Nephron progenitor cell (in vitro differentiated cells): ENCODE data around the gene MINDY4.

ENCODE experiments used
- DNase-seq: peaks from one replicate; pipeline ENCODE4 v3.0.0; 2021
- H3K27ac Mint-ChIP-seq: 2 replicates; pipeline ENCODE4 v1.8.0; 2021; ENCODE audit warnings: mild to moderate bottlenecking, moderate library complexity, mixed read lengths
- H3K27me3 Mint-ChIP-seq: 2 replicates; pipeline ENCODE4 v1.8.0; 2021; ENCODE audit warnings: mild to moderate bottlenecking, low read depth, mixed read lengths; ENCODE audit not compliant: poor library complexity
- H3K36me3 Mint-ChIP-seq: 2 replicates; pipeline ENCODE4 v1.8.0; 2021; ENCODE audit warnings: low read depth, mixed read lengths
- H3K4me1 Mint-ChIP-seq: 2 replicates; pipeline ENCODE4 v1.8.0; 2021; ENCODE audit warnings: mixed read lengths
- H3K4me3 Mint-ChIP-seq: 2 replicates; pipeline ENCODE4 v1.8.0; 2021; ENCODE audit warnings: mild to moderate bottlenecking, moderate library complexity, mixed read lengths
- H3K9me3 Mint-ChIP-seq: 2 replicates; pipeline ENCODE4 v1.8.0; 2021; ENCODE audit warnings: mild to moderate bottlenecking, moderate library complexity, mixed read lengths
- CTCF ChIP-seq: fragments of 200-600 bp; sonication (generic); IDR thresholded peaks from 2 replicates; pipeline ENCODE4 v1.5.0; 2021; ENCODE audit warnings: antibody characterized with exemption

The MINDY4 gene

GRCh38 chr7:30732606-30733005, 38.6 kb upstream of the MINDY4 start:
- no peak overlapping the region for H3K4me3 Mint-ChIP-seq
- no peak for DNase-seq

GRCh38 chr7:30733216-30733615, 38.0 kb upstream of the MINDY4 start:
- H3K9me3 Mint-ChIP-seq: peaks cover 4% of the 10 kb centered on the region
- no peak for TF ChIP-seq CTCF

More at GRCh38 chr7:30732606-30733005, 38.6 kb upstream of the MINDY4 start:
- Mint-ChIP-seq H3K36me3 (peaks cover 8% of the 10 kb centered on the region), H3K27me3 (peaks cover 33% of the 10 kb centered on the region), H3K27ac (no peak overlapping the region), H3K4me1 (peaks cover 24% of the 10 kb centered on the region), H3K9me3 (peaks cover 4% of the 10 kb centered on the region)
- no peak for TF ChIP-seq CTCF

DNA sequence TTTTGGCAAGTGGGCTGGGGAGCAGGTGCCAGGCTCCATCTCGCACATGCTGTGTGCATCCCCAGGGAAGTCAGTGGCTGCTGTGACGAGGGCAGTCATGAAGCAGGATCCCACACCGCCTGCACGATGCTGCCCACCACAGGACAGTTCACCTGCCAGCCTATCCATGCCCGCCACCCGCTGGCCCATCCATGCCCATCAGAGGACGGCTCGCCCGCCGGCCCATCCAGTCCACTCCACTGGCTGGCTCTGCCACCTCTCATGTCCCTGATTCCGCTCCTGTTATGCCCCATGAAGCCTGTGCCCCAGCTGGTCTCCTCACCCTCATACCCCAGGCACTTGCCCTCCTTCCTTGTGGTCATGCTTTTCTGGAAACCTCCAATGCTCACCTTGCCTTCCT, 37.5 kb upstream of the MINDY4 start:
- Mint-ChIP-seq H3K9me3 (peaks cover 4% of the 10 kb centered on the region), H3K36me3 (peaks cover 8% of the 10 kb centered on the region), H3K4me1 (peaks cover 14% of the 10 kb centered on the region), H3K4me3 (no peak overlapping the region), H3K27me3 (peaks cover 33% of the 10 kb centered on the region), H3K27ac (no peak overlapping the region)
- TF ChIP-seq CTCF: no peak
- DNase-seq: no peak

More at GRCh38 chr7:30733216-30733615, 38.0 kb upstream of the MINDY4 start:
- H3K27ac Mint-ChIP-seq: no peak overlapping the region
- H3K27me3 Mint-ChIP-seq: peaks cover 33% of the 10 kb centered on the region
- peaks cover 18% of the 10 kb centered on the region for H3K4me1 Mint-ChIP-seq
- H3K4me3 Mint-ChIP-seq: no peak overlapping the region
- DNase-seq: no peak
- H3K36me3 Mint-ChIP-seq: peaks cover 8% of the 10 kb centered on the region

- H3K4me3 Mint-ChIP-seq: no peak overlapping the region
- TF ChIP-seq CTCF: no peak
- no peak for DNase-seq
- H3K9me3 Mint-ChIP-seq: peaks cover 4% of the 10 kb centered on the region
- H3K4me1 Mint-ChIP-seq: peaks cover 12% of the 10 kb centered on the region
- H3K27me3 Mint-ChIP-seq: peaks cover 27% of the 10 kb centered on the region
- H3K27ac Mint-ChIP-seq: peak overlapping the region; percentile 66
- H3K36me3 Mint-ChIP-seq: peaks cover 8% of the 10 kb centered on the region
Observed at GRCh38 chr7:30734497-30734896, 36.7 kb upstream of the MINDY4 start.

GRCh38 chr7:30735631-30736030, 35.6 kb upstream of the MINDY4 start:
- H3K9me3 Mint-ChIP-seq: peaks cover 4% of the 10 kb centered on the region
- no peak overlapping the region for H3K4me3 Mint-ChIP-seq
- peaks cover 12% of the 10 kb centered on the region for H3K4me1 Mint-ChIP-seq
- H3K27ac Mint-ChIP-seq: no peak overlapping the region
- TF ChIP-seq CTCF: no peak
- peaks cover 26% of the 10 kb centered on the region for H3K27me3 Mint-ChIP-seq
- H3K36me3 Mint-ChIP-seq: peaks cover 8% of the 10 kb centered on the region
- no peak for DNase-seq

- H3K4me3 Mint-ChIP-seq: no peak overlapping the region
- H3K36me3 Mint-ChIP-seq: peaks cover 8% of the 10 kb centered on the region
- H3K9me3 Mint-ChIP-seq: peaks cover 4% of the 10 kb centered on the region
- peaks cover 26% of the 10 kb centered on the region for H3K27me3 Mint-ChIP-seq
- TF ChIP-seq CTCF: no peak
- peaks cover 10% of the 10 kb centered on the region for H3K4me1 Mint-ChIP-seq
- no peak overlapping the region for H3K27ac Mint-ChIP-seq
- DNase-seq: no peak
Observed at GRCh38 chr7:30736291-30736690, 34.9 kb upstream of the MINDY4 start.
